Ishikawa (cell line): ENCODE results near the gene NBEAL1.

ENCODE experiments used
- CEBPB ChIP-seq: IDR thresholded peaks from 2 replicates; pipeline ENCODE4 v1.6.1; 2012
- CREB1 ChIP-seq: IDR thresholded peaks from 2 replicates; pipeline ENCODE4 v1.6.1; 2012; ENCODE audit warnings: low read depth
- EGR1 ChIP-seq: IDR thresholded peaks from 2 replicates; pipeline ENCODE4 v1.6.1; 2012
- EP300 ChIP-seq: IDR thresholded peaks from 2 replicates; pipeline ENCODE4 v1.6.1; 2012; ENCODE audit warnings: borderline replicate concordance
- FOXM1 ChIP-seq: IDR thresholded peaks from 2 replicates; pipeline ENCODE4 v1.6.1; 2012; ENCODE audit warnings: low read depth, borderline replicate concordance
- MAX ChIP-seq: IDR thresholded peaks from 2 replicates; pipeline ENCODE4 v1.6.1; 2012
- NFIC ChIP-seq: IDR thresholded peaks from 2 replicates; pipeline ENCODE4 v1.6.1; 2012
- RAD21 ChIP-seq: IDR thresholded peaks from 2 replicates; pipeline ENCODE4 v1.6.1; 2012; ENCODE audit warnings: low read depth
- REST ChIP-seq: IDR thresholded peaks from 2 replicates; pipeline ENCODE4 v1.6.1; 2012; ENCODE audit warnings: low read depth, mild to moderate bottlenecking
- TAF1 ChIP-seq: IDR thresholded peaks from 2 replicates; pipeline ENCODE4 v1.6.1; 2012; ENCODE audit warnings: low read depth, mild to moderate bottlenecking
- TCF12 ChIP-seq: IDR thresholded peaks from 2 replicates; pipeline ENCODE4 v1.6.1; 2012; ENCODE audit warnings: low read depth
- TEAD4 ChIP-seq: IDR thresholded peaks from 2 replicates; pipeline ENCODE4 v1.6.1; 2012
- USF1 ChIP-seq: IDR thresholded peaks from 2 replicates; pipeline ENCODE4 v1.6.1; 2012
- YY1 ChIP-seq: IDR thresholded peaks from 2 replicates; pipeline ENCODE4 v1.6.1; 2012; ENCODE audit warnings: low read depth
- ZBTB7A ChIP-seq: IDR thresholded peaks from 2 replicates; pipeline ENCODE4 v1.6.1; 2012; ENCODE audit warnings: low read depth

NBEAL1 gene

GRCh38 chr2:203097735-203098134, 83.1 kb downstream of the NBEAL1 start:
- TF ChIP-seq TEAD4 (no peak), MAX (no peak), YY1 (no peak)

GRCh38 chr2:203104273-203104672, 89.6 kb downstream of the NBEAL1 start:
- TF ChIP-seq REST (no peak), EP300 (no peak), CEBPB (no peak), YY1 (no peak), MAX (no peak), EGR1 (no peak), CREB1 (no peak), RAD21 (no peak), ZBTB7A (no peak), TAF1 (no peak), TEAD4 (no peak), NFIC (no peak), USF1 (no peak), FOXM1 (no peak)

GRCh38 chr2:203105996-203106395, 91.3 kb downstream of the NBEAL1 start:
- TF ChIP-seq MAX (no peak), EP300 (no peak), RAD21 (no peak), EGR1 (no peak), REST (no peak), TAF1 (no peak), CEBPB (no peak)

GRCh38 chr2:203112342-203112741, 97.7 kb downstream of the NBEAL1 start:
- TF ChIP-seq CEBPB (no peak), RAD21 (no peak), MAX (no peak), CREB1 (no peak), EP300 (no peak), YY1 (no peak), TAF1 (no peak), FOXM1 (no peak), ZBTB7A (no peak), TCF12 (no peak), EGR1 (no peak), TEAD4 (no peak), NFIC (no peak), REST (no peak), USF1 (no peak)
